H1 (cell line): Measurements from ENCODE around the gene SERPINB6. TPM values are rescaled to one million over a fixed set of nuclear protein-coding genes. Genes with fewer than 3 reads are reported as not detected.

ENCODE experiments used
- CTCF ChIA-PET: fragments of 300-600 bp; sonication (Branson Sonifier 250); formaldehyde crosslinking; loops from one replicate; lab custom pipeline; 2021; ENCODE audit not compliant: partially characterized antibody; lab: Charles Lee
- POLR2A ChIA-PET: fragments of 300-600 bp; sonication (Branson Sonifier 250); formaldehyde crosslinking; loops from one replicate; lab custom pipeline; 2021; ENCODE audit warnings: inconsistent platforms; ENCODE audit not compliant: partially characterized antibody; lab: Charles Lee
- DNase-seq, 2 experiments: peaks; one replicate each; pipeline versions ENCODE4 v3.0.0 to v3.0.0-alpha.2; 2010 to 2022; ENCODE audit warnings: low spot score in 2 of 2, low read depth in 1 of 2, mixed read lengths in 1 of 2
- FAIRE-seq: peaks from 2 replicates; lab custom pipeline; 2011; peaks lifted over from hg19 to GRCh38; lab: Jason Lieb, UNC
- H2AFZ ChIP-seq: 2 replicates; pipeline ENCODE4 v1.8.1; 2012; ENCODE audit warnings: low read length, inconsistent platforms
- H2AK5ac ChIP-seq: 2 replicates; pipeline ENCODE4 v1.6.1; 2013; ENCODE audit warnings: low read depth, low read length
- H2BK120ac ChIP-seq: replicated peaks from 2 replicates; pipeline ENCODE3; 2013; ENCODE audit warnings: low read depth, low read length, inconsistent platforms
- H2BK12ac ChIP-seq: 2 replicates; pipeline ENCODE4 v1.6.1; 2013; ENCODE audit warnings: low read depth, low read length
- H2BK15ac ChIP-seq: 2 replicates; pipeline ENCODE4 v1.6.1; 2013; ENCODE audit warnings: low read length
- H2BK20ac ChIP-seq: 2 replicates; pipeline ENCODE4 v1.6.1; 2013; ENCODE audit warnings: low read length
- H2BK5ac ChIP-seq: 2 replicates; pipeline ENCODE4 v1.6.1; 2013; ENCODE audit warnings: low read depth, low read length
- H3K14ac ChIP-seq: 2 replicates; pipeline ENCODE4 v1.6.1; 2013; ENCODE audit warnings: inconsistent platforms; ENCODE audit not compliant: insufficient read length
- H3K18ac ChIP-seq: 2 replicates; pipeline ENCODE4 v1.6.1; 2013; ENCODE audit warnings: low read length; ENCODE audit errors: extremely low read depth
- H3K23ac ChIP-seq: 2 replicates; pipeline ENCODE4 v1.6.1; 2013; ENCODE audit warnings: inconsistent platforms; ENCODE audit not compliant: insufficient read length
- H3K23me2 ChIP-seq: 2 replicates; pipeline ENCODE4 v1.6.1; 2013; ENCODE audit warnings: low read depth, low read length
- H3K27ac ChIP-seq: 2 replicates; pipeline ENCODE4 v1.6.1; 2011; ENCODE audit warnings: low read depth, low read length, inconsistent platforms
- H3K27me3 ChIP-seq, 4 experiments: replicated peaks in 1 of 4; 1 replicate in 1 of 4; 2 replicates in 3 of 4; pipeline versions ENCODE4 v1.6.1 to v1.8.1; 2011 to 2013; ENCODE audit warnings: low read length in 3 of 4, mild to moderate bottlenecking in 3 of 4, inconsistent platforms in 2 of 4, mixed read lengths in 2 of 4, moderate library complexity in 1 of 4; ENCODE audit not compliant: control insufficient read depth in 3 of 4, insufficient read depth in 3 of 4; ENCODE audit errors: extremely low read depth in 1 of 4
- H3K36me3 ChIP-seq, 4 experiments: 2 replicates each; pipeline versions ENCODE4 v1.6.1 to v1.8.1; 2011 to 2013; ENCODE audit warnings: mild to moderate bottlenecking in 4 of 4, low read length in 3 of 4, moderate library complexity in 2 of 4, control low read depth in 1 of 4, inconsistent platforms in 1 of 4; ENCODE audit not compliant: insufficient read depth in 4 of 4, control insufficient read depth in 2 of 4
- H3K4ac ChIP-seq: replicated peaks from 2 replicates; pipeline ENCODE3; 2013; ENCODE audit warnings: low read length, low read depth, mixed read lengths, inconsistent platforms; ENCODE audit not compliant: insufficient read length
- H3K4me1 ChIP-seq, 4 experiments: replicated peaks in 1 of 4; 1 replicate in 1 of 4; 2 replicates in 3 of 4; pipeline versions ENCODE4 v1.6.1 to v1.8.1; 2011 to 2013; ENCODE audit warnings: low read length in 3 of 4, inconsistent platforms in 2 of 4, mixed read lengths in 1 of 4; ENCODE audit not compliant: insufficient read depth in 4 of 4, control insufficient read depth in 3 of 4
- H3K4me2 ChIP-seq, 2 experiments: 2 replicates each; pipeline versions ENCODE4 v1.6.1 to v1.8.1; 2011 to 2013; ENCODE audit warnings: low read depth in 2 of 2, low read length in 2 of 2, control low read depth in 1 of 2, inconsistent platforms in 1 of 2, mild to moderate bottlenecking in 1 of 2; ENCODE audit not compliant: insufficient read depth in 1 of 2
- H3K4me3 ChIP-seq, 4 experiments: fragments of 200-600, 300-600 bp in 1 of 4; sonication (generic), shearing (Covaris generic), sonication (Bioruptor Twin) in 1 of 4; 2 replicates each; pipeline versions ENCODE4 v1.5.1 to v1.8.1; 2011 to 2016; ENCODE audit warnings: low read length in 4 of 4, low read depth in 3 of 4, control low read depth in 2 of 4, inconsistent platforms in 2 of 4, mild to moderate bottlenecking in 2 of 4, mixed read lengths in 1 of 4, moderate library complexity in 1 of 4; ENCODE audit not compliant: insufficient read depth in 2 of 4; ENCODE audit errors: extremely low read depth in 1 of 4
- H3K56ac ChIP-seq: replicated peaks from 2 replicates; pipeline ENCODE3; 2013; ENCODE audit warnings: low read depth, mild to moderate bottlenecking, mixed read lengths, low read length, inconsistent platforms; ENCODE audit not compliant: insufficient read length
- H3K79me1 ChIP-seq: 2 replicates; pipeline ENCODE4 v1.6.1; 2013; ENCODE audit warnings: low read depth, low read length, control low read depth
- H3K79me2 ChIP-seq, 2 experiments: 2 replicates each; pipeline versions ENCODE4 v1.6.1 to v1.8.1; 2012 to 2013; ENCODE audit warnings: low read length in 2 of 2, mild to moderate bottlenecking in 2 of 2, inconsistent platforms in 1 of 2; ENCODE audit not compliant: insufficient read depth in 2 of 2, control insufficient read depth in 1 of 2
- H3K9ac ChIP-seq, 4 experiments: replicated peaks in 1 of 4; 1 replicate in 1 of 4; 2 replicates in 3 of 4; pipeline versions ENCODE4 v1.6.1 to v1.8.1; 2011 to 2013; ENCODE audit warnings: low read depth in 3 of 4, low read length in 3 of 4, control low read depth in 2 of 4, mild to moderate bottlenecking in 2 of 4, moderate library complexity in 2 of 4, inconsistent platforms in 1 of 4; ENCODE audit errors: extremely low read depth in 1 of 4
- H3K9me3 ChIP-seq, 2 experiments: 2 replicates each; pipeline versions ENCODE4 v1.6.1 to v1.8.1; 2012 to 2013; ENCODE audit warnings: mild to moderate bottlenecking in 2 of 2, moderate library complexity in 2 of 2, control low read depth in 1 of 2, inconsistent platforms in 1 of 2, low read depth in 1 of 2, low read length in 1 of 2, mixed read lengths in 1 of 2; ENCODE audit not compliant: insufficient read depth in 2 of 2
- H4K20me1 ChIP-seq, 2 experiments: replicated peaks in 1 of 2; 2 replicates each; pipeline versions ENCODE3 to v1.8.1; 2011 to 2013; ENCODE audit warnings: inconsistent platforms in 2 of 2, low read length in 2 of 2, mild to moderate bottlenecking in 1 of 2; ENCODE audit not compliant: insufficient read depth in 2 of 2, control insufficient read depth in 1 of 2
- H4K5ac ChIP-seq: 2 replicates; pipeline ENCODE4 v1.6.1; 2013; ENCODE audit warnings: low read length, low read depth, mixed read lengths, inconsistent platforms; ENCODE audit not compliant: insufficient read length
- H4K8ac ChIP-seq: 2 replicates; pipeline ENCODE4 v1.8.0; 2013; ENCODE audit warnings: mild to moderate bottlenecking, moderate library complexity, low read length, inconsistent platforms; ENCODE audit not compliant: insufficient read depth; ENCODE audit errors: extremely low read depth
- H4K91ac ChIP-seq: replicated peaks from 2 replicates; pipeline ENCODE3; 2013; ENCODE audit warnings: low read length, mixed read lengths, inconsistent platforms; ENCODE audit not compliant: insufficient read length
- ATF2 ChIP-seq: IDR thresholded peaks from 2 replicates; pipeline ENCODE4 v1.6.1; 2012; ENCODE audit warnings: low read length, inconsistent platforms
- BCL11A ChIP-seq, 2 experiments: IDR thresholded peaks; one replicate each; pipeline ENCODE4 v1.6.1; 2011; ENCODE audit warnings: low read depth in 2 of 2, low read length in 2 of 2, mild to moderate bottlenecking in 2 of 2
- BRCA1 ChIP-seq: IDR thresholded peaks from 2 replicates; pipeline ENCODE4 v1.6.1; 2012; ENCODE audit warnings: low read depth, low read length, improper control_type of control experiment
- KDM1A ChIP-seq: fragments of 200-600, 300-600 bp; sonication (generic); IDR thresholded peaks from 2 replicates; pipeline ENCODE4 v1.7.1; 2016; ENCODE audit warnings: mild to moderate bottlenecking, low read length, borderline replicate concordance
- PHF8 ChIP-seq: fragments of 200-600 bp; sonication (generic); conservative IDR thresholded peaks from 2 replicates; pipeline ENCODE4 v1.7.1; 2012; ENCODE audit warnings: low read depth, mild to moderate bottlenecking, inconsistent platforms, low read length, moderate library complexity
- POLR2AphosphoS5 ChIP-seq: IDR thresholded peaks from 2 replicates; pipeline ENCODE4 v1.6.1; 2011; ENCODE audit warnings: low read depth, low read length
- RXRA ChIP-seq: IDR thresholded peaks from 2 replicates; pipeline ENCODE4 v1.6.1; 2011; ENCODE audit warnings: low read depth, mild to moderate bottlenecking, low read length, moderate library complexity; ENCODE audit not compliant: insufficient read depth
- SIN3A ChIP-seq, 2 experiments: IDR thresholded peaks in 1 of 2; conservative IDR thresholded peaks in 1 of 2; 2 replicates each; pipeline ENCODE4 v1.6.1; 2011 to 2012; ENCODE audit warnings: low read length in 2 of 2, improper control_type of control experiment in 1 of 2, low read depth in 1 of 2, mild to moderate bottlenecking in 1 of 2
- SIRT6 ChIP-seq: IDR thresholded peaks from one replicate; pipeline ENCODE4 v1.7.1; 2012; ENCODE audit warnings: low read length, inconsistent platforms
- TAF1 ChIP-seq: IDR thresholded peaks from 2 replicates; pipeline ENCODE4 v1.6.1; 2011; ENCODE audit warnings: mild to moderate bottlenecking, low read depth, low read length
- WGBS, 2 experiments: shearing (Covaris generic) in 1 of 2; methylation state at CpG; one replicate each; pipeline versions ENCODE4 v1.1.6 to v1.1.7; 2013 to 2015; ENCODE audit warnings: low lambda C conversion rate in 2 of 2, mixed read lengths in 2 of 2, inconsistent platforms in 1 of 2, low coverage in 1 of 2, missing lambda C conversion rate in 1 of 2; ENCODE audit not compliant: insufficient replicate concordance in 2 of 2, insufficient coverage in 1 of 2, insufficient read length in 1 of 2; ENCODE audit errors: extremely low coverage in 1 of 2, missing lambda C conversion rate in 1 of 2; 5-methylcytosine and 5-hydroxymethylcytosine counted together
- polyA plus RNA-seq, 7 experiments: library from polyadenylated mRNA; depleted of rRNA in 3 of 7; stranded (reverse) in 5 of 7; unstranded in 2 of 7; fragments of >200 nt in 5 of 7; fragments of 200-250 nt in 2 of 7; gene quantifications; 1 replicate in 5 of 7; 2 replicates in 1 of 7; 4 replicates in 1 of 7; pipeline versions ENCODE4 v1.2.1 to v1.2.3, GENCODE V29; 2011 to 2013; ENCODE audit warnings: missing spikeins in 2 of 7, mixed read lengths in 2 of 7
- total RNA-seq: library from RNA; stranded (reverse); fragmentation: NEBNext Ultra II Directional; extraction: Animal tissue kit (Norgen Biotek cat#: 25700); gene quantifications from 2 replicates; pipeline ENCODE4 v1.2.1, GENCODE V29; 2021

Gene SERPINB6
- total and polyA plus RNA-seq, 2 of the 8 experiments (the other 6 are each of a cell fraction or from before 2014, with no cell fraction given) = 27.2 to 29.4 TPM

GRCh38 chr6:2958331-2958711 is 13.0 kb downstream of the SERPINB6 start:
- TF ChIP-seq POLR2AphosphoS5 = no peak
- TF ChIP-seq SIN3A (conservative IDR thresholded peaks at IDR 0.05 in 1 of 2, IDR thresholded peaks at IDR 0.05 in 1 of 2; ENCODE audit: low read depth in 1 of 2, low read length in 2 of 2) = no peak
- TF ChIP-seq BRCA1 = no peak
- TF ChIP-seq RXRA = no peak
- no peak for TF ChIP-seq TAF1
- no peak for TF ChIP-seq PHF8
- no peak for TF ChIP-seq SIRT6
- TF ChIP-seq BCL11A (IDR thresholded peaks at IDR 0.05; ENCODE audit: low read depth in 2 of 2, low read length in 2 of 2) = no peak
- no peak for TF ChIP-seq ATF2
- no peak for TF ChIP-seq KDM1A
- TF ChIP-seq, all 59 proteins: peak for 0
- Histone ChIP-seq H2BK12ac (no peak overlapping the region), H3K4me3 (no peak overlapping the region), H4K8ac (0 out of 2 replicates have a peak overlapping the region, but pooled peaks have one; percentile 7), H3K4me1 (peaks cover 16 to 23% (median 18%) of the 10 kb centered on the region in 4 experiments), H2AK5ac (peak overlapping the region; percentile 29; the same call in 1 of the 2 replicates), H3K27me3 (no peaks in the 10 kb centered on the region), H4K20me1 (no peaks in the 10 kb centered on the region), H3K4ac (no peak overlapping the region), H3K27ac (no peak overlapping the region), H3K4me2 (no peak overlapping the region), H2BK20ac (peak overlapping the region; percentile 43; the same call in 1 of the 2 replicates), H2BK120ac (no peak overlapping the region), H3K36me3 (no peaks in the 10 kb centered on the region), H4K5ac (no peak overlapping the region), H3K9ac (no peak overlapping the region), H3K14ac (no peak overlapping the region), H3K23ac (no peak overlapping the region), H4K91ac (no peak overlapping the region), H3K56ac (no peak overlapping the region), H2BK15ac (no peak overlapping the region), H3K23me2 (no peaks in the 10 kb centered on the region), H2BK5ac (no peak overlapping the region), H3K79me2 (no peaks in the 10 kb centered on the region), H3K79me1 (peaks cover 2% of the 10 kb centered on the region; the same call in 1 of the 2 replicates), H3K9me3 (no peaks in the 10 kb centered on the region), H3K18ac (no peak overlapping the region), H2AFZ (no peak overlapping the region)
- 90% methylated on average over 18 of the region's 18 CpGs; no CpG with 5 or more reads in 1 of the 2 experiments for WGBS, 2 experiments
- DNase-seq (no peak), FAIRE-seq (no peak)
- CTCF ChIA-PET = interaction anchor here (0.7 to 20.6 kb wide), 5 partner anchors 9 to 112 kb away, joined by 3 to 293 read pairs (median 4); no protein-coding TSS in a partner anchor
- POLR2A ChIA-PET = interaction anchor here (0.8 to 1.2 kb wide), 3 partner anchors 14 to 184 kb away, joined by 3 to 4 read pairs (median 3); no protein-coding TSS in a partner anchor
